Measurements from ENCODE around the gene ANGEL2.
"Not testable (repeated sequence)": the region's sequence is repeated elsewhere in the genome, so short reads cannot be mapped to it uniquely, and the experiment has no call there.

Gene ANGEL2

GRCh38 chr1:212974711-212975110 is 41.0 kb downstream of the ANGEL2 start:
- no peak for DNase-seq

DNA sequence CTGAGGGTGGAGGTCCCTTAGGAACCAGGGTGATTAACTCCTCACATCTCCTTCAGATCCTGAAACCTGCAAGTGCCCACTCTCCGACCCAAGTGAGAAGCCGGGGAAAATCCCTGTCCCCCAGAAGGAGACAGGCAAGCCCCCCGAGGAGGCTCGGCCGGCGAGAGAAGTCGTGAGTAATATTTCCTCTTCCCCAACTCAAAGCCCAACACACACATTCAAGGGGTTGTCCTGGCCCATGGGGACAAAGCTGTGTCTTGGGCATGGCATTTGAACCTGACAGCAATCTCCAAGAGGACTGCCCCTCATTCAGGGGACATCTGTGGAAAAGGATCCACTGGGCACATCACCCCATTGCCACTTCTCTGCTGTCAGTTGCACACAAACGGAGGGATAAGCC is 41.8 kb downstream of the ANGEL2 start:
- DNase-seq: no peak

DNA sequence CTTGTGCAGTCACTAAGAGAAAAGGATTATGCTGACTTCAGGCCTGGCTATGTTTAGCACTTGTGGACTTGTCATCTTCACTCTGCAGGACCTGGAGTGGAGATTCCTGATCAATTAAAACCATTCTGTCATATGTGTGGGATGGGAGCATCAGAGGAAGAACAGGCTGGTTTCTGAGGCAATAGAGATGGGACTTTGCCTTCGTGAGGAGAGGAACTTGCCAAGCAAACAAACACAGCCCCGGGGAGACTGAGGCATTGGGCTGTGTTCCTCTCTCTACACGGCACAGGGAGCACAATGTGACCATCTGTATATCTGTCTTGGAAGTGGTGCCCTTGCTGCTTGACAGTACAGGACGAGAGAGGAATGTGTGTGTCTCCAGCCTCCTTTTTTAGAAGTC is 42.2 kb downstream of the ANGEL2 start:
- no peak for DNase-seq

- DNase-seq: no peak
Observed at GRCh38 chr1:212971312-212971711, 44.4 kb downstream of the ANGEL2 start.

GRCh38 chr1:212970085-212970484 is 45.6 kb downstream of the ANGEL2 start:
- no peak for DNase-seq

GRCh38 chr1:212968368-212968863 is 47.3 kb downstream of the ANGEL2 start:
- DNase-seq: peak; percentile 39

- DNase-seq: peak; percentile 37
Observed at GRCh38 chr1:212967801-212968200, 47.9 kb downstream of the ANGEL2 start.

DNA sequence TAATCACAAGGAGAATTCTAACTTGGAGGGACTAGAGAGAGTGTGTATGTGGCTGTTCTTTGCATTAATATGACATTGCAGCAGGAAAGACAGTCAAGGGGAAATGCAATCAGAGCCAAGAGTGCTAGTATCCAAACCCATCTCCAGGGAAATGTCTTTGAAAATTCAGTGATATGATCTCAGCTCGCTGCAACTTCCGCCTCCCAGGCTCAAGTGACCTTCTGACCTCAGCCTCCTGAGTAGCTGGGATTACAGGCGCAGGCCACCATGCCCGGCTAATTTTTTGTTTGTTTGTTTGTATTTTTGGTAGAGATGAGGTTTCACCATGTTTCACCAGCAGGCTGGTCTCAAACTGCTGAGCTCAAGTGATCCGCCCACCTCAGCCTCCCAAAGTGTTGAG is 49.1 kb downstream of the ANGEL2 start:
- DNase-seq: no peak

DNA sequence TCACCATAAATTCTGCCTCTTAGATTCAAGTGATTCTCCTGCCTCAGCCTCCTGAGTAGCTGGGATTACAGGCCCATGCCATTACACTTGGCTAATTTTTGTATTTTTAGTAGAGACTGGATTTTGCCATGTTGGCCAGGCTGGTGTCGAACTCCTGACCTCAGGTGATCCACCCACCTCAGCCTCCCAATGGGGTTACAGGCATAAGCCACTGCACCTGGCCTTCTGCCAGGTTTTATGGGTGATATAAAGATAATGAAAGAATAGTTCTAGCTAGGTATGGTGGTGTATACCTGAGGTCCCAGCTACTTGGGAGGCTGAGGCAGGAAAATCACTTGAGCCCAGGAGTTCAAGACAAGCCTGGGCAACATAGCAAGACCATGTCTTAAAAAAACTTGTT is 50.7 kb downstream of the ANGEL2 start:
- DNase-seq: not testable (repeated sequence)

DNA sequence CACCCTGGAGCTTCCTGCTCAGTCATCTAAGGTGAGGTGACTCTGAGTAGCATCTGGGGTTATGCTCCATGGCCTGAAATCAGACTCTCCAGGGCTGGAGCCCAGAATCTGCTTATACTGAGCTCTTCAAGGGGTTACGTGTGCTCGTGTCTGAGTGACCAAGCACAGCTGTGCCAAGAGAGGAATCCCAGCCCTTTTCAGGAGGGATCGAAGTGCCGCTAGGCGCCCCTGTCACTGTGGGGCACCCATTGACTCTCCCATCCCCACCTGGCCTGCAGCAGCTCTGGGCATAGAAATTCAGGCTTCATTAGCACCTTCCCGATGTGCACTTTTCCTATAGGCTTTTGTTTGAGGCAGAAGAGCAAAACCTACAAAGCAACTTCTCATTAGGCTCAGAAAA is 51.6 kb downstream of the ANGEL2 start:
- no peak for DNase-seq

GRCh38 chr1:212962509-212962908 is 53.2 kb downstream of the ANGEL2 start:
- DNase-seq: no peak

DNA sequence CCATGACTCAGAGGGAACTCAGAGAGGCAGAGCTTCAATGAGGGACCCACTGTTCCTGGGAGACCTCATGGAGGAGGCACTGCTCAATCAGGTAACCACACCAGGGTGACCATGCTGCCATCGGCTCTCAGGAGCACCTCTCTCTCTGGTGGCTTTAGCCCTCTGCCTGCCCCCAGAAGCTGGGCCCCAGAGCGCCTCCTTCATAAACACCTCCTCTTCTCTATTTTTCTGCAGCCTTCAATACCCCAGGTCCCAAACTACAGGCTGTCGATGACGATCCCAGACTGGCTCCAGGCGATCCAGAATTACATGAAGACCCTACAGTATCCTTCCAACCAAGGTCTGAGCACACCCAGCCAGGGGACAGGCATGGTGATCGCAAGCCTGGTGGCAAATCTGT is 54.7 kb downstream of the ANGEL2 start:
- DNase-seq: no peak

DNA sequence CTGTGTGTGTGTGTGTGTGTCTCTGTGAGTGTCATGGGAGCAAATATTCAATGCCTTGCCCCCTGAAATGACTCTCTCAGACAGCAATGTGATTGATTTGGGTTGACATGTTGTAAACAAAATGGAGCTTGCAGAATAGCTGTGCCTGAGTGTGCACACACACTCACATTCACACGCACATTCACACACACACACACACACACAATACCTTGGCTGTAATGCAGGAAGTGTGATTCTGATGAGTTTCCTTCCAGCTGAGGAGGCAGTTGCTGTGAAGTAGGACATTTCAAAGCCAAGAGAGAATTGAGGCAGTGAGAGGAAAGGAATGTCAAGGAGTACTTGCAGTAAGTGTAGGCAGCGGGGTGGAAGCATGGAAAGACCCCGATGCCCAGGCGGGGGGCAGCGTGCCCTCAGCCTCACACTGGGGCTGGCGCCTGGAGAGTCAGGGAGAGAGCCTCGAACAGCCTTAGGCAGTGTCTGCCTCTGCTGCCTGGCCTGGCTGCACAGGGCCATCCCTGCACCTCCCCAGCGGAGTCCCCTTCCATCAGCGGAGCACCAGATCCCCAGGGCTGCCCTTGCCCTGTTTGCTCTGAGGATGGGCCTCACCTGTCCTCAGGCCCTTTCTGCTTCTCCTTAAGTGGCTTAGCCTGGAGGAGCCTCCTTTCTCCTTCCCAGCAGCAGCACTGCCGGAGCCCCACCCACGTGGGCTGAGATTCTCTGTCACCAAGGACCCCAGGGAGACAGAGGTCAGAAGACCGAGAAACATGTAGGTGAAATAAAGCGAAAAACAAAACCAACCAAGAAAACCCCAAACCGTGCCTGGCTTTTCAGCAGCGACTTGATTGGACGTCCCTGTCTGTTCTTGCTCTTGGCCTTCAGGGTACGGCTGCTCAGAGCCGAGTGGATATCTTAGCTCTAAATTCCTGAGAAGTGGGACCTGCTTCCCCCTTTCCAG is 56.1 kb downstream of the ANGEL2 start:
- no peak for DNase-seq

DNA sequence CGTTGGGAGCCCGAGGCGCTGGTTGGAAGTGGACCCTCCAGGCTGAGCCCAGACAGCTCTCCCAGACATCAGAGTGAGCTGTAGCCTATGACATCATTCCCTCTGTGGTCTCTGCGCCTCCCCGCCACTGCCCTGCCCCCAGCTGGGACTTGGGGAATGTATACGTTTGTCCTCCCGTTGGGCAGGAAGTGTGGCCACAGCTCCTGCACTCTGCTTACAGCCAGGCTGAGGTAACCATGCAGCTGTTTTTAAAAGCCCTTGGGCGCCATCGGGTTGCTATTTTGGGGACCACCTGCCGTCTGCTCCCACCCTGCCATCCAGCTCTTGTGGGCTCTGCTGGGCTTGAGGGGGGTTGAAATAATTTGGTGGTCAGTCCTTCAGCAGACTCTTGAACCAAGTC is 57.5 kb downstream of the ANGEL2 start:
- DNase-seq: no peak

DNA sequence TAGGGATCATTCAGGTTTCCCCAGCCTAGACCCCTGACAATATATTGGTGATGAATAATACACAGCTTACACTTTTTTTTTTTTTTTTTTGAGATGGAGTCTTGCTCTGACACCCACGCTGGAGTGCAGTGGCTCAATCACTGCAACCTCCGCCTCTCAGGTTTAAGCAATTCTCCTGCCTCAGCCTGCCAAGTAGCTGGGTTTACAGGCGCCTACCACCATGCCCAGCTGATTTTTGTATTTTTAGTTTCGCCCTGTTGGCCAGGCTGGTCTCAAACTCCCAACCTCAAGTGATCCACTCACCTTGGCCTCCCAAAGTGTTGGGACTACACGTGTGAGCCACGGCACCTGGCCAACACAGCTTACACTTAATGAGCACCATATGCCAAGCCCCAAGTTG is 58.1 kb downstream of the ANGEL2 start:
- no peak for DNase-seq

DNA sequence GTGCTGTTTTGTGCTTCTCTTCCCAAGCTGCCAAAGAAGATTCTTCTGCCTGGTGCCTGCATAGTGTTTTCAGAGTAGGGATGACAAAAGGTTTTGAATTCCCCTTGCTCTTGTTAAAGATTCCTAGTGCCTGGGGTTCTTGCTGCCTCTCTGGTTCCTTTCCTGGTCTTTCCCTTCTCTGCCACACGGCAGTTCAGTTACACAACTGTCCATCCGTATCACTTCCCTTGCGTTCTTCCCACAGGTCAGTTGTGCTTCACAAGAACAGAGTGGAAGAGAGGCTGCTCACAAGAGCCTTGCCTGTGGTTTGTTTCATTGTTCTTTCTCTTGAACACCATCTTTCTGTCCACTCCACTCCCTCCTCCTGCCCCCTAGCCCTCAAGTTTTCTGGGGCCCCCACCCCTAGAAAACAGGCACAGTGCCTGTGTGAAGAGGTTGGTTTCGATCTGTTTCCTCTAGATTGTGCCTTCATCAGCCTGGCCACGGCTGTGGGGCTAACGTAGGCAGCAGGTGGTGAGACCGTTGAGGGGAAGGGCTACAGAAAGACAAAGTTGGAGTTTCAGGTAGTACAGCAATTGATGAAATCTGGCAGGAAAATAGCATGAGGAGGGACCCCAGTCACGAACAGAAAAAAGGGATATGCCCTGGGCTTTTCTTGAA is 59.6 kb downstream of the ANGEL2 start:
- no peak for DNase-seq

GRCh38 chr1:212955098-212955497 is 60.6 kb downstream of the ANGEL2 start:
- DNase-seq: no peak

- DNase-seq: no peak
Observed at GRCh38 chr1:212954514-212954913, 61.2 kb downstream of the ANGEL2 start.

DNA sequence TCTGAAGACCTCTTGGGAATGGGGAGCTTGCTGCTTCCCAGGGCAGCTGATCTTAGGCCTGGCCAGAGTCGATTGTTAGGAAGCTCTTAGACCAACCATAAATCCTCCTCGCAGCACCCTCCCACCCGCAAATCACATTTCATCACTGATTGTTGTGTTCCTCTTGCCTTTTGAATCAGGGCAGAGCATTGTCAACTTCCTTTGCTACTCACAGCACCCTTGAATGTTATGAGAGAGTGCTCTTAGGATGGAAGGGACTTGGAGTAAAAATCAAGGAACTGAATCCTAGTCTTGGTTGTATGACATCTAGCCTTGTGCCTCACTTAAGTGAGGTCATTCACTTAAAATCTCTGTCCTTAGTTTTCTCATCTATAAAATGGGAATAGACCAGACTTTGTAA is 62.3 kb downstream of the ANGEL2 start:
- DNase-seq: no peak

DNA sequence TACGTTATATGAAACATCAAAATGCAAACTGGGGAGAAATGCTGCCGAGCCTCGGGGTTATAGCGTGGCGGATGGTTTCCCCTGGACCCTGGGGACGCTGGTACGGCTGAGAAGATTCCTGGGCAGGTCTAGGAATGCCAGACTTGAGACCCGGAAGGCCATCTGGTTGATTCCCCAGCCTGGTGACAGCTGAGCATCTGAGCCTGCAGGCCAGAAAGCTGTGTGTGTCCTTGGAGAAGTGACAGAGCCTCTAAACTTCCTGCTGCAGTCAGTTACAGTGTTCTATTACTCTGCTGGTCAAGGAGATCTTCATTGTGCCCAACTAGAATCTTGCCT is 63.1 kb downstream of the ANGEL2 start:
- DNase-seq: no peak

- DNase-seq: no peak
Observed at GRCh38 chr1:212951947-212952640, 63.6 kb downstream of the ANGEL2 start.

GRCh38 chr1:212951126-212951946 is 64.3 kb downstream of the ANGEL2 start:
- no peak for DNase-seq

Measured in NCI-H1694 (cell line).